GM19467 (cell line): ENCODE data around the gene TNP2.
"Not testable (repeated sequence)": the region's sequence is repeated elsewhere in the genome, so short reads cannot be mapped to it uniquely, and the experiment has no call there.

ENCODE experiments used
- ATAC-seq: cut with Tn5 transposase; IDR thresholded peaks from one replicate; pipeline ENCODE4 v1.9.1; 2021; ENCODE audit warnings: mild to moderate bottlenecking, moderate library complexity; ENCODE audit not compliant: unreplicated experiment

Gene TNP2

DNA sequence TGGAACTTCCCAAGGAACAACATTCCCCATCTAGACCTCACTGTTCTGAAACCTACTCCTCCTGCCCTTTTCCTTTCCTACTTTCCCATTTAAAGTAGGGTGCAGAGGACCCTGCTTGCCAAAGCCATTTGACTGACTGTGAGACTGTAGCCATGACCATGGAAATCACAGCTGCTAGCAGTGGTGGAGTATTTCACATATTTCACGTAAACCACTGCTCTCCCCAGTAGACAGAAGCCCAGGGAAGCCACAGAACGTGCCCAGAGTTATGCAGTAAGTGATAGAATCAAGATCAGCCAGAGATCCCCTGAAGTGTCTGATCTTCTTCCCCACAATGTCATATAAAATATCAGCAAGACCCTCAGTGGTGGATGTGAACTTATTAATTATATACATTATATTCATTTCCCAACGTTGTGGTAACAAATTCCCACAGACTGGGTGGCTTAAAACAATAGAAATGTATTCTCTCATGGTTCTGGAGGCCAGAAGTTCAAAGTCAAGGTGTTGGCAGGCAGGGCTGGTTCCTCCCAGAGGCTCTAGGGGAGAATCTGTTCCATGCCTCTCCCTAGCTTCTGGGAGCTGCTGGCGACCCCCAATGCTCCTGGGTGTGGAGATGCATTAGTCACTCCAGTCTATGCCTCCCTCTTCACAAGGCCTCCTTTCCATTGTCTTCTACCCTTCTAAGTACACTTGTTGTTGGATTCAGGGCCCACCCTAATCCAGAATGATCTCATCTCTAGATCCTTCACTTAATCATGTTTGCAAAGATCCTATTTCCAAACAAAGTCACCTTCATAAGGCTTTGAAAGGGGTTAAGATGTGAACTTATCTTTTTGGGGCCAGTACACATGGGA is 32.7 kb upstream of the TNP2 start:
- ATAC-seq: no peak

DNA sequence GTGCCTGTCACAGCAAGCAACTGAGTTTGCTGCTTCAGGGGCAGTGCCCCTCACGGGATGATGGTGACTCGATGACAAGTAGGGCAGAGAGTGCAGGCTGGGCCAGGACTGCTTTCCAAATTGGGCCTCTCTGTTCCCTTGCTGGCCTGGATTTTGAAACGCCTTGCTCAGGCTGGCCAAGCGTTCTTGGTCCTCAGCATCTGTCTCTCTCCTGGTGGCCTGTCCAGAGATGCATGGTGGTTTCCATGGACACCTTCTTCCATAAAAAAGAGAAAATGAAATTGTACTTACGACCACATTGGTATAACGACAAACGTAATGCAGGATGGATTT is 31.4 kb upstream of the TNP2 start:
- ATAC-seq: no peak

DNA sequence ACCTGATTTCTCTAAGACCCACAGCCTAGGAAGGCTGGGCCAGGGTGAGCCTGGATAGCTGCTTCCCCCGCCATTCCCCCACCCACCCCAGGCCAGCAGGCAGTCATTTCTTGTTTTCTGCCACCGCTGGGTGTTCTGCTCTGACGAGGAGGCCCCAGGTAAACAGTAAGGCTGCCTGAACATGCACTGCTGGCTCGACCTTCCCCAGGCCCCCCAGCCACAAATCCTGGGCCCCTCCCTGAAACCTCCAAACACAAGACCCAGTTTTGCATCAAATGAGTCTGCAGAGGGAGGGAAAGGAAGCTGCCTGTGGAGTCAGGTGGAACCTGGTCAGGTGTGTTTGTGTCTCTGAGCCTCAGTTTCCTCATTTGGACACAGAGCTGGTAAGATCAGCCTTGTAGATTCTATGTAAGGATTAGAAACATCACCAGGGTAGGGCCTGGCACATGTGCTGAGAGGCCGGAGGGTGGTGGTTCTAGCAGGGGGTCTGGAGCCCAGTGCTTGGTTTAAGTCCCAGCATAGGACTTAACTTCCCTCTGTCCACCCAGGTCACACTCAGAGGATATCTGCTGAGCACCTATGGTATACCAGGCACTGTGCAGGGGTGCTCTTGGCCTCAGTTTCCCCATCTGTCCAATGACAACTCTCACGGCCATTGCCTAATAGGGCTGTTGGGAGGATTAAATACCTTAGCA is 30.9 kb upstream of the TNP2 start:
- ATAC-seq: no peak

DNA sequence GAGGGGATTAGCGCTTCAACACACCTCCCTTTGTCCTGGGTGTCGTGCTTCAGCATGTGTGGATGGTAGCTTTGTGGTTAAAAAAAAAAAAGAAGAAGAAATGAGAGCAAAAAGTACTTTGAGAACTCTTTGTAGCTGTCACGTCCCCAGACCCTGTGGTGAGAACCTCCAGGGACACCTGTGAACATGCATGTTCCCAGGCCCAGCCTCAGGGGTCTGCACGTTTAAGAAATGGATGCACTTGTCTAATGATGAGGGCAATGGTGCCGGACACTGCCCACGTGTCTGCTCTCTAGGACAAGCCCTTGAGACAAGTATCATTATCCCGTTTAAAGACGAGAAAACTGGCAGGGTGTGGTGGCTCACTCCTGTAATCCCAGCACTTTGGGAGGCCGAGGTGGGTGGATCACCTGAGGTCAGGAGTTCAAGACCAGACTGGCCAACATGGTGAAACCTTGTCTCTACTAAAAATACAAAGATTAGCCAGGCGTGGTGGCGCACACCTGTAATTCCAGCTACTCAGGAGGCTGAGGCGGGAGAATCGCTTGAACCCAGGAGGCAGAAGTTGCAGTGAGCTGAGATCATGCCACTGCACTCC is 29.9 kb upstream of the TNP2 start:
- ATAC-seq: not testable (repeated sequence)

DNA sequence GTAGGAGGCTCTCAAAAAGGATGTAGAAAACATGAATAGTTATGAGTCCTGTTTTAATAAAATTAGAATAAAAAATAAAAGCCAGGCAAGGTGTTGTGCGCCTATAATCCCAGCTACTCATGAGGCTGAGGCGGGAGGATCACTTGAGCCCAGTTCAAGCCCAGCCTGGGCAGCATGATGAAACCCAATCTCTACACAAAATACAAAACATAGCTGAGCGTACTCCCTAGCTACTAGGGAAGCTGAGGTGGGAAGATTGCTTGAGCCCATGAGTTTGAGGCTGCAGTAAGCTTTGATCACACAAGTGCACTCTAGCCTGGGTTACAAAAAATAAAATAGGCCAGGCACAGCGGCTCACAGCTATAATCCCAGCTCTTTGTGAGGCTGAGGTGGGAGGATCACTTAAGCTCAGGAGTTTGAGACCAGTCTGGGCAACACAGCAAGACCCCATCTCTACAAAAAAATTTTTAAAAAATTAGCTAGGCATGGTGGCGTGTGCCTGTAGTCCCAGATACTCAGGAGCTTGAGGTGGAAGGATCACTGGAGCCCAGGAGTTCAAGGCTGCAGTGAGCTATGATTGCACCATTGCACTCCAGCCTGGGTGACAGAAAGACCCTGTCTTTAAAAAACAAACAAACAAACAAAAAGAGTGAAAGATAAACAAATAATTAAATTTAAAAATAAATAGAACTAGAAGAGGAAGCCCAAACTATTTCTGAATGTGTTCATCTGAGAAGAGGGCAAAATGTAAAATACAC is 29.2 kb upstream of the TNP2 start:
- ATAC-seq: no peak

DNA sequence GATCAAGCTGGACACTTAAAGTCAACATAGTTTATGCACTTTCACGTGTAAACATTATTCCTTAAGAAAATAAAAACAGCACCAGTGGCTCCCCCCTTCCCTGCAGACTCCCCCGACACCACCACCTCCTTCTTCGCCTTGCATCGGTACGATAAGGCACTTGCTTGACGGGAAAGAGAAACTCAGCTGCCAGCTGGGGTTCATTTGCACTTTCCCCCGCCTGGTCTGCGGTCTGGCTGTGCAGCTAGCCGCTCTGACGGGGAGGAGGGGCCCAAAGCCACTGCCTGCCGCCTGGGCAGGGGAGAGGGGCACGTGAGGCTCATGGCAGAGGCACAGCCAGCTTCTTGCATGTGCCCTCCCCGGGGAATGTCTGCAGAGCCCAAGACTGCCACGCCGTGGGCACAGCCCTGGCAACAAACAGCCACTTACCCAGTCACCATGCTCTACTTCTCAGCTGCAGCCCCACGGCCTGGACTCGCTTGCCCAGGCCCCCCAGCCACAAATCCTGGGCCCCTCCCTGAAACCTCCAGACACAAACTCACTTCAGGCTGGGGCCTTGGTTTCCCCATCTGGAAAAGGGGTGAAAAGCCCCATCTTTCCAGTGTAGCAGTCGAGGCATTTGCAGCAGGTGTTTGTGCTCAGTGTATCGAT is 28.5 kb upstream of the TNP2 start:
- ATAC-seq: peak; percentile 81

DNA sequence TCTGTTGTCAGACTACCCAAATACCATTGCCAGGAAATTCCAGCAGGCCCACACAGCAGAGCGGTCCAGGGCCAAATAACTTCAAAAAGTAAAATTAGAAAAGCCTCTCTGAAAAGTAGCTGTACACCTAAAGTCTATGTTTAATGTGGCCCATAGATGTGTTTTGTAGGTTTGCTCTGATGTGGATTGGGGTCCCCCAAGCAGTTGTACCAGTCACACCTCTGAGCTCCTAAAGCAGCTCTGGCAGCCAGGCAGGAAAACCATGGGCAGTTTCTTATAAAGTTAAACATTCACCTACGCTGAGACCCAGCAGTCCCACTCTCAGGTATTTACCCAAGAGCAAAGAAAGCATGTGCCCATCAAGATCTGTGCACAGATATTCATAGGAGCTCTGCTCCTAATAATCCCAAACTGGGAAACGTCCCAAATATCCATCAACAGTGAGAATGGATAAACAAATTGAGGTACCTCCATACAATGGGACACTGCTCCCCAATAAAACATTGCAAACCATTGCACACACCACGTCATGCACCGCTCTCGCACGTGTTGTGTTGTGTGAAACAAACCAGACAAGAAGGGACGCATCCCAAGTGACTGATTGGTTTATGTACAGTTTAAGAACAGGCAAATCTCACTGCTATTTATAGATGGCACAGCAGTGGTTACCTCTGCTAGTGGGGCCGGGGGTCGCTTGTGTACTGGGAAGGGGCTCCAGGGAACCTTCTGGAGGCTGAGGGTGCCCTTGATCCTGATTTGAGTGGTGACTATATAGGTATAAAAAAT is 27.8 kb upstream of the TNP2 start:
- peak; percentile 20 for ATAC-seq

DNA sequence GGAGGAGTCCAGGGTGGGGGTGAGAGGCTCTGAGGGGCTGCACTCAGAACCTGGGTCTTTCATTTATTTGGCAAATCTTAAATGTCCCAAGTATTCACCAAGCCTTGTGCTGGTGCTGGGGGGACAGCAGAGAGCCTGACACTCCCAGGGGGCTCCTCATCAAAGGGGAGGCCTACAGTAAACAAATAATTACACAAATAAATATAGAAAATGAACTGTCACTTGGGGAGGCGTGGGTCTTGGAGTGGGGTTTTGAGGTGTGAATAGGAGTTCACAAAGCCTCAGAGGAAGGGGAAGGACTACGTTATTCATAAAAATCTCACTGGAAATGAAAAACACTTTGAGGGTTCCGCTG is 27.2 kb upstream of the TNP2 start:
- no peak for ATAC-seq

DNA sequence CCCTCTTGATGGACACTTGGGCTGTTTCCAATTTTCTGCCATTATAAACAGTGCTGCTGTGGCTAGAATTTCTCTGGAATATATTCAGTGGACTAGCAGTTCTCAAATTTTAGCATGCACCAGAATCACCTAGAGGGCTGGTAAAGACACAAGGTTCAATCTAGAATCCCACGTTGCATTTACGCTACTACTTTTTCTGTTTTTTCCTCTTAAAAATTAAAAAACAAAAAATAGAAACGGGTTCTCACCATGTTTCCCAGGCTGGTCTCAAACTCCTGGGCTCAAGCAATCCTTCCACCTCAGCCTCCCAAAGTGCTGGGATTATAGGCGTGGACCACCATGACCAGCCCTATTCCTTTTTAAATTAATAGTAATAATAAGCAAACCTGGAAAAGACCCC is 26.5 kb upstream of the TNP2 start:
- ATAC-seq: no peak

DNA sequence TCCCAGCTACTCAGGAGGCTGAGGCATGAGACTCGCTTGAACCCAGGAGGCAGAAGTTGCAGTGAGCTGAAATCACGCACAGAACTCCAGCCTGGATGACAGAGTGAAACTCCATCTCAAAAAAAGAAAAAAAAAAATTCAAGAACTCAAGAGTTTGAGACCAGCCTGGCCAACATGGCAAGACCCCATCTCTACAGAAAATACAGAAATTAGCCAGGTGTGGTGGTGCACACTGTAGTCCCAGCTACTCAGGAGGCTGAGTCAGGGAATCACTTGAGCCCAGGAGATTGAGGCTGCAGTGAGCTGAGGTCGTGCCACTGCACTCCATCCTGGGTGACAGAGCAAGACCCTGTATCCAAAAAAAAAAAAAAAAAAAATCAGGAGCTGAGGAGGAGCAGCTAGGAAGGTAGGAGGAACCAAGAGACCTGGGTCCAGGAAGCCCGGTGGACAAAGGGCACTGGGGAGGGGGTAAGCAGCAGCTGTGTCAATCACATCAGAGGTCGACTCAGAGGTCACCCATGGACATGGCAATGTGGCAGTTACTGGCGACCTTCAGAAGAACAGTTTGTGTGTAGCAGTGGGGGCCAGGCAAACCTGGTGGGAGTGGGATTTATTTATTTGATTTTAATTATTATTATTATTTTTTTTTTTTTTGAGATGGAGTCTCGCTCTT is 23.1 kb upstream of the TNP2 start:
- no peak for ATAC-seq

DNA sequence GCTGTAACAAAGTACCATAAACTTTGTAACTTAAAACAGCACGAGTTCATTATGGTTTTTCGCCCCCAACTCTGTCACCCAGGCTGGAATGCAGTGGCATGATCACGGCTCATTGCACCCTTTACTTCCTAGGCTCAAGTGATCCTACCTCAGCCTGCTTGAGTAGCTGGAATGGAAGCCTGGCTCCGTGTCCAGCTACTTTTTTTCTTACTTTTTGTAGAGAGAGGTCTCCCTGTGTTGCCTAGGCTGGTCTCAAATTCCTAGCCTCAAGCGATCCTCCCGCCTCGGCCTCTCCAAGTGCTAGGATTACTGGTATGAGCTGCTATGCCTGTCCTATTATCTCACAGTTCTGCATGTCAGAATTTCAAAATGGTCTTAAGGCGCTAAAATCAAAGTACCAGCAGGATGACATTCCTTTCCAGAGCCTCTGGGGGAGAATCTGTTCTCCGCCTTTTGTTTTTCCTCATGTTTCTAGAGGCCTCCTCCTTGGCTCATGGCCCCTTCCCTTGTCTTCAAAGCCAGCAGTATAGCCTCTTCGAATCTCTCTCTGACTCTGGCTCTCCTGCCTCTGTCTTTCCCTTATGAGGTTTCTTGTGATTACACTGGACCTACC is 22.1 kb upstream of the TNP2 start:
- ATAC-seq: no peak

DNA sequence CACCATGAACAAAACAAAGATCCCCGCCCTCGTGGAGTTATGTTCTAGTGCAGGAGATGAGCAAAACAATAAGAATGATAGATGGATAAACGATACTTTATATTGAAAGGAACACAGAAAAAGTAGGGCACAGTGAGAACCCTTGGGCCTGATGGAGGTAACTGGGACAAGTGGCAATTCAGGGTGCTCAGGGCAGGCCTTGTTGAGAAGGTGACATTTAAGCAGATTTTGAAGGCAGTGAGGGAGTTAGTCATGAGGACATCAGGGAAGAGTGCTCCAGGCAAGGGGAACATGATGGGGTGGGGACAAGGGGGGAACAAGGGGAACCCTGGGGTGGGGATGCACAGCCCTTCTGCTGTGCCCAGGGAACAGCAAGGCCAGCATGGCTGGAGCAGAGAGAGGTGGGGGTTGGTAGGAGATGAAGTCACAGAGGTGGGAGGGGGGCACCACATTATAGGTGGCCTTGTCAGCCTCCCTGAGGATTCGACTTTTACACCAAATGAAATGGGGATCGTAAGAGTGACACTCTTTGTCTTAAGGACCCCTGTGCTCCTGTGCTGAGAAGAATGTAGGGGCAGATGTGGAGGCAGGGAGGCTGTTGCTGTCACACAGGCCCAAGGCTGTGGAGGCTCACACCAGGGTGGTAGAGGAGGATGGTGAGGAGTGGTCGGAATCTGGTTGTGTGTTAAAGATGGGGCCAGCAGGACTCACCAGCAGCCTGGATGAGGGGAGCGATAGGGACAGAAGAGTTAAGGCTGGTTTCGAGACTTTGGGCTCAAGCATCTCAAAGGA is 21.2 kb upstream of the TNP2 start:
- ATAC-seq: no peak

DNA sequence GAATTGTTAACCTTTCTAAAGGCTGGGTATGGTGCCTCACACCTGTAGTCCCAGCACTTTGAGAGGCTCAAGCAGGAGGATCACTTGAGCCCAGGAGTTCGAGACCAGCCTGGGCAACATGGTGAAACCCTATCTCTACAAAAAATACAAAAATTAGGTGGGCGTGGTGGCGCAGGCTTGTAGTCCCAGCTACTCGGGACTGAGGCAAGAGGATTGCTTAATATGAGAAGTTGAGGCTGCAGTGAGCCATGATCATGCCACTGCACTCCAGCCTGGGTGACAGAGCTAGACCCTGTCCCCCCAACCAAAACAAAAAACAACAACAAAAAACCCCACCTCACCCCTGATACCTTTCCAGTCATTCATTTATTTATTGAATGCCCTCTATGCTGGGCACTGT is 20.6 kb upstream of the TNP2 start:
- not testable (repeated sequence) for ATAC-seq

DNA sequence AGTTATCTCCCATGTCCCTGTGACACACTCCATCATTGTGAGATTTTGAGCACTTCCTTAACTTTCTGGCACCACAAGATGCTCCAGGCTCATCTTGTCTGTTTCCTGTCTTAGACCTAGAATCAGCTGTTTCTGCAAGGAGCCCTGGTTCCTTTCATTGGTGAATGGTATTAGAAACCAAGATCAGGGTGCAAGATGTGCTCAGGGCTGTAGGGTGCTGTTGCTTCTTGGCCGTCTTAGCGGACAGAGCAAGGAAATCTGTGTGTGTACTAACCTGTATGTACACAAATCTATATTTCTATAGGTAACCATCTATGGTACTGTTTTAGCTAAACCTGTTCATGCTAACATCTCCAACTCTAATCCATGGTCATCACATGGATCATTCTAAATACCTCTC is 20.1 kb upstream of the TNP2 start:
- no peak for ATAC-seq

DNA sequence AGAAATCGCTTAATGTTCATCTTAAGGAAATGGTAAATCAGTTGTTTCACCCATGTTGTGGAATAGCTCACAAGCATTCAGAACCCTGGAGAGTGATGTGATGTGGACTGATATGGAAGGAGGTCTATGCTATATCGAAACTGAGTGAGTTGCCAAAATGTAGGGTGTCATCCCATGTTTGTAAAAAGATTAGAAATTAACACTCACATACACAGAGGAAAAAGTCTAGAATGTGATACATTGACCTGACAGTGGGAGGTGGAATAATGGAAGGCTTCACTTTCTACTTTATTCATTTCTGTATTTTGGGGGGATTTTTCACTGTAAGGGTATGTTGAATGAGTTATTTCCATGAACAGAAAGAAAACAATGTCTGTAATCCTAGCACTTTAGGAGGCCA is 16.7 kb upstream of the TNP2 start:
- no peak for ATAC-seq

DNA sequence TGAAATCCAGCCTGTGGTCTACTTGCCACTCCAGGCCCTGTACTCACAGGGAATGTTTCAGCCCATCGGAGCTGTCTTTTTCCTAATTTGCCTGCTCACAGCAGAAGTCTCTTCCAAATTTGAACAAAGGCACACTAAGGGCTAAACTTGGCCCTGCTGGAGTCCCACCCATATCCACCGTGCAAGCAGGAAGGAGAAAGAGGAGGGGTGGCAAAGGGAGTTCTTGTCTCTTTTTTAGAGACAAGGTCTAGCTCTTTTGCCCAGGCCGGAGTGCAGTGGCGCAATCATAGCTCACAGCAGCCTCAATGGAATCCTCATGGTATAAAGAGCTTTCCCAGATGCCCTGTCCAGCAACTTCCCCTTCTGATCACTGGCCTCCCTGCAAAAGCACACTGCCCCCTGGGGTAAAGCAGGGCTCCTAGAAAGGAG is 14.7 kb upstream of the TNP2 start:
- no peak for ATAC-seq

DNA sequence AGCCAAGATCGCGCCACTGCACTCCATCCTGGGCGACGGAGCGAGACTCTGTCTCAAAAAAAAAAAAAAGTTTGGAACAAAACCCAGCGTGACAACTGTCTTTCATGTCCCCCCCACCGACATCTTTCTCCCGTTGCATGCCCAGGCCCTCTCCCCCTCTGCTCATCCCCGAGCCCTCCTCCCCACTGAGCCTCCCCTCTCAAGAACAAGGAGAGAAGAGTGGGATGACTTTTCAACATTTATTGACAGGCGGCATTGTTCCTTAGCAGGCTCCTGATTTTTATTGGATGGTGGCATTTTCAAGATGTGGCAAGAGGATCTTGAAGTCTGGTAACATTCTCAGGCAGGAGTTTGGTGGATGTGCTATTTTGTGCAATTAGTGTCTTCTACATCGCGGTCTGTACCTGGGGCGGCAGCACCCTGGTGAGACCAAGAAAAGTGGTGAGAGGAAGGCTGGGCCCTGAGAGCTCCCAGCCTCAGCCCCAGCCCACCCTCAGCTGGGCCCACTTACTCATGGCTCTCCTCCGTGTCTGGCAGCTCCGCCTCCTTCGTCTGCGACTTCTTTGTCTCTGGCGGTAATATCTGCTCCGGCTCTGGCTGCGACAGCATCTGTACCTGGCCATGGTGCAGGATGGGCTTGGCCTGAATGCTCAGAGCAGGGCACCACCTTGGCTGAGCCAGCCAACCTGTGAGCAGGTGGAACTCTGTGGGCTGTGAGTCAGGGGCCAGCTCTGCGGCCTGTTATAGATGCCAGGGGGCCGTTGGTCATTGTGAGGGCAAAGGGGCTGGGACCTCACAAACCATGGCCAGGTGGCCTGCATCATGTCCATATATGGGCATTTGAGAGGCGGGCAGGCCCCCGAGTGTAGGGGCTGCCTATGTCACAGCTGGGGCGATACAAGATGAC is 11.7 kb upstream of the TNP2 start, which contains the start of gene PRM1:
Gene PRM1, minus strand, starts transcription at position 715 of the 907 bp plus-strand sequence. Its CDS starts 92 bp downstream, at position 623.
- ATAC-seq: no peak
